Body of pancreas (tissue), 4 donors: ENCODE measurements around the gene FBXL17. TPM values are rescaled to one million over a fixed set of nuclear protein-coding genes. Genes with fewer than 3 reads are reported as not detected.
A peak's percentile ranks its signal among the peaks of the same experiment; 100 is the strongest.

Source experiments
- ATAC-seq: fragments of 150-250 bp; one replicate; pipeline ENCODE4 v1.9.1; 2016
- DNase-seq, 4 donors: peaks; one replicate each; pipeline ENCODE4 v3.0.0-alpha.2; 2019
- H3K27ac ChIP-seq, 4 donors: fragments of 200-600 bp; sonication (generic); 1 replicate in 3 of 4; 2 replicates in 1 of 4; pipeline versions ENCODE4 v1.5.1 to v1.6.1; 2016 to 2019; ENCODE audit warnings: mild to moderate bottlenecking in 1 of 4, mixed read lengths in 1 of 4, moderate library complexity in 1 of 4
- H3K27me3 ChIP-seq, 2 donors: fragments of 200-600 bp; sonication (generic); one replicate each; pipeline ENCODE4 v1.6.0; 2016; ENCODE audit warnings: mild to moderate bottlenecking in 1 of 2
- H3K36me3 ChIP-seq, 2 donors: fragments of 200-600 bp; sonication (generic); replicated peaks in 1 of 2; 2 replicates each; pipeline ENCODE4 v1.5.1; 2016; ENCODE audit warnings: low read depth in 2 of 2; ENCODE audit not compliant: insufficient read depth in 1 of 2
- H3K4me1 ChIP-seq: fragments of 200-600 bp; sonication (generic); one replicate; pipeline ENCODE4 v1.6.0; 2016
- H3K4me3 ChIP-seq, 2 donors: fragments of 200-600 bp; sonication (generic); 1 replicate in 1 of 2; 2 replicates in 1 of 2; pipeline ENCODE4 v1.5.1; 2016 to 2019
- H3K9me3 ChIP-seq, 3 donors: fragments of 200-600 bp; sonication (generic); 1 replicate in 2 of 3; 2 replicates in 1 of 3; pipeline ENCODE4 v1.5.1; 2016
- POLR2A ChIP-seq, 3 donors: fragments of 450-650 bp; IDR thresholded peaks; one replicate each; pipeline ENCODE4 v1.6.1; 2016; ENCODE audit warnings: antibody characterized with exemption in 3 of 3, mild to moderate bottlenecking in 2 of 3
- WGBS, 2 donors: methylation state at CpG; one replicate each; pipeline ENCODE4 v1.1.5; 2017; 5-methylcytosine and 5-hydroxymethylcytosine counted together
- intact Hi-C: fragments of 100-400 bp; cut with DNase I; formaldehyde crosslinking; loops from one replicate; pipeline ENCODE4 v1.15.1; 2023
- total RNA-seq, 2 donors: library from RNA; depleted of rRNA; stranded (reverse); fragments of >200 nt; gene quantifications; one replicate each; pipeline ENCODE4 v1.1.0, GENCODE V29; 2016
- TF ChIP-seq, protein P1 (sequence below), 7 experiments: fragments of 450-650 bp in 4 of 7; fragments of 200-600 bp in 3 of 7; sonication (generic) in 3 of 7; IDR thresholded peaks; one replicate each; pipeline ENCODE4 v1.5.1; 2016 to 2019; ENCODE audit warnings: antibody characterized with exemption in 7 of 7

FBXL17 gene
- total RNA-seq, 2 donors from 2014 or later = 5.3 to 13.5 TPM

DNA sequence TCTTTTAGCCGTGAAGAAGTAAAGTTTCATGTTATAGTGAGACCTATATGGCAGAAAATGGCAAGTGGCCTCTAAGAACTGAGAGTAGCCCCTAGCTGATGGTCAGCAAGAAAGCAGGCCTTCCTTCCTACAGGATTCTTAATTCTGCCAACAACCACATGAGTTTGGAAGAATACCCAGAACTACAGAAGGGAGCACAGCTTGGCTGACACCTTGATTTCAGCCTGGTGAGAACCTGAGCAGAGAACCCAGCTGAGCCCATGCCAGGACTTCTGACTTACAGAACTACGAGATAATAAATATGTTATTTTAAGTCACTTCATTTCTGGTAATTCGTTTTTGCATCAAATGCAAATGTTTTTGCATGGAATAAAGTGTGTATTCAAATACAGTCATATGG lies 5.9 kb upstream of the FBXL17 start:
- ATAC-seq (no peak), DNase-seq (peak in 2 of 4 donors; percentile 35 to 61)
- intact Hi-C loops = no loop called here
- H3K4me1 ChIP-seq = peaks cover 12% of the 10 kb centered on the region
- H3K4me3 ChIP-seq = no peak overlapping the region
- no peaks in the 10 kb centered on the region for H3K36me3 ChIP-seq
- no peak overlapping the region for H3K27ac ChIP-seq
- H3K27me3 ChIP-seq = no peaks in the 10 kb centered on the region
- WGBS, 2 donors = 36 to 38% methylated on average over 3 of the region's 3 CpGs
- no peaks in the 10 kb centered on the region for H3K9me3 ChIP-seq
- no peak for TF ChIP-seq POLR2A (IDR thresholded peaks at IDR 0.05)
- TF ChIP-seq, protein P1, sequence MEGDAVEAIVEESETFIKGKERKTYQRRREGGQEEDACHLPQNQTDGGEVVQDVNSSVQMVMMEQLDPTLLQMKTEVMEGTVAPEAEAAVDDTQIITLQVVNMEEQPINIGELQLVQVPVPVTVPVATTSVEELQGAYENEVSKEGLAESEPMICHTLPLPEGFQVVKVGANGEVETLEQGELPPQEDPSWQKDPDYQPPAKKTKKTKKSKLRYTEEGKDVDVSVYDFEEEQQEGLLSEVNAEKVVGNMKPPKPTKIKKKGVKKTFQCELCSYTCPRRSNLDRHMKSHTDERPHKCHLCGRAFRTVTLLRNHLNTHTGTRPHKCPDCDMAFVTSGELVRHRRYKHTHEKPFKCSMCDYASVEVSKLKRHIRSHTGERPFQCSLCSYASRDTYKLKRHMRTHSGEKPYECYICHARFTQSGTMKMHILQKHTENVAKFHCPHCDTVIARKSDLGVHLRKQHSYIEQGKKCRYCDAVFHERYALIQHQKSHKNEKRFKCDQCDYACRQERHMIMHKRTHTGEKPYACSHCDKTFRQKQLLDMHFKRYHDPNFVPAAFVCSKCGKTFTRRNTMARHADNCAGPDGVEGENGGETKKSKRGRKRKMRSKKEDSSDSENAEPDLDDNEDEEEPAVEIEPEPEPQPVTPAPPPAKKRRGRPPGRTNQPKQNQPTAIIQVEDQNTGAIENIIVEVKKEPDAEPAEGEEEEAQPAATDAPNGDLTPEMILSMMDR (IDR thresholded peaks at IDR 0.05) = no peak

DNA sequence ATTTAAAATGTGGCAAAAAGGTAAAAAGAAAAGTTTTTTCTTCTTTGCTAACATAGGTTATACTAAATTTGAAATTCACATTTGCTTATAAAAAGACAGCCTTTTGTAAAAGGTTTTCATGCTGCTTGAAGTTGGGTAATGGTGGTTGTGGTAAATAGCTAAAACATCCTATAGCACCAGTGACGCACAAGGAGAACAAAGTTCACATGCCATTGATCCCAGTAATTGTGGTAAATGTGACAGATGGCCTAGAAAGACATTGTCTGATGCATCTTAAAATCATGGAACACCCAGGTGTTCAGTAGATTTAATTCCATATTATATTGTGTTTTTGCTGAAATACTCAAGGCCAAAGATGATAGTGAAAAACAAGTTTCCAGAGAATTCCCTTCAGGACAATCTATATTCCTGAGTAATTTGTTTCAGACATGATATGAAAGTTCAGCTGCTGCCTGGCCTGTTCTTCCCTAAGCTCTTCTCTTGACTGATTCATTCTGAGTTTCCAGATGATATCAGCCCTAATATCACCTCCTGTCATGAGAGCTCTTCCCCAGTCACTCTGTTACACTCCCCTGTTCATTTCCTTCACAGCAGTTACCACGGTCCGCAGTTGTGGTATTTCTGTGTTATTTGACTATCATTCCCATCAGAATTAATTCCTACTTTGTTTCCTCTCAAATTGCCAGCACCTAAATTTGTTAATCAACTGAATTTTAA lies 4.6 kb upstream of the FBXL17 start:
- intact Hi-C loops = no loop called here
- no peak for ATAC-seq

DNA sequence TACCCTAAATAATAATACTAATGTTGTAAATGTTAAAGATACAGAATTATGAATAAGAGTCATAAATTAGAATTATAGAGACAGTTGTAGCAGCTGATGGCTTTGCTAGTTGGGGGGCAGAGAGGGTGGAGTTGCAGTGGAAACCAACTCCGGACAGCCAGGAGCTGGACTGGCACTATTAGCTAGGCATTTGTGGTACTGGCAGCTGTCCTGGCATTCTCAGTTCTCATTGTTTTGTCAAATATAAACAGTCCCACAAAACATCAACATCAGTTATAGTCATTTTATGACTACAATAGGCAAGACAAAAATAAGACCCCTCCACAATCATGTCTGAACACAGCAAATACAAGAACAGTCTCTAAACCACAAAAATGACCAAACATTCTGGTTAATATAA lies 2.8 kb upstream of the FBXL17 start:
- intact Hi-C loops = no loop called here
- H3K27ac ChIP-seq = no peak overlapping the region
- H3K27me3 ChIP-seq = no peaks in the 10 kb centered on the region
- no peaks in the 10 kb centered on the region for H3K9me3 ChIP-seq
- peaks cover 16% of the 10 kb centered on the region for H3K4me1 ChIP-seq
- H3K36me3 ChIP-seq = no peaks in the 10 kb centered on the region
- 77 to 79% methylated on average over 1 of the region's 1 CpG for WGBS, 2 donors
- ATAC-seq (no peak), DNase-seq (no peak)
- H3K4me3 ChIP-seq = no peak overlapping the region
- TF ChIP-seq POLR2A (IDR thresholded peaks at IDR 0.05) = no peak
- TF ChIP-seq, protein P1 (IDR thresholded peaks at IDR 0.05) = no peak

More for the DNA sequence above, 4.6 kb upstream of the FBXL17 start:
- Histone ChIP-seq H3K36me3 (no peaks in the 10 kb centered on the region), H3K9me3 (no peaks in the 10 kb centered on the region), H3K4me1 (peaks cover 12% of the 10 kb centered on the region), H3K27me3 (no peaks in the 10 kb centered on the region), H3K4me3 (no peak overlapping the region), H3K27ac (no peak overlapping the region)
- TF ChIP-seq, protein P1 (IDR thresholded peaks at IDR 0.05) = no peak
- no peak for TF ChIP-seq POLR2A (IDR thresholded peaks at IDR 0.05)
- no peak for DNase-seq
- WGBS, 2 donors = 87 to 90% methylated on average over 3 of the region's 3 CpGs

- H3K27ac ChIP-seq = peak overlapping the region; percentile 94 to 99 (median 98)
- no peaks in the 10 kb centered on the region for H3K36me3 ChIP-seq
- peaks cover 32% of the 10 kb centered on the region for H3K4me1 ChIP-seq
- DNase-seq (peak in 2 of 4 donors; percentile 8 to 17), ATAC-seq (no peak)
- WGBS, 2 donors = 2 to 6% methylated on average over 9 of the region's 9 CpGs
- no peak for TF ChIP-seq POLR2A (IDR thresholded peaks at IDR 0.05)
- TF ChIP-seq, protein P1 (IDR thresholded peaks at IDR 0.05) = no peak
- H3K9me3 ChIP-seq = no peaks in the 10 kb centered on the region
- peak overlapping the region; percentile 3 to 64 for H3K4me3 ChIP-seq
- intact Hi-C loops = no loop called here
- H3K27me3 ChIP-seq = no peaks in the 10 kb centered on the region
These were observed 959 bp upstream of the FBXL17 start for GRCh38 chr5:108382784-108383330.
